GM12865 (cell line): ENCODE results near the gene OLFM4.

Experiments used
- DNase-seq: peaks from one replicate; pipeline ENCODE4 v3.0.0; 2010; ENCODE audit warnings: low read depth
- H3K4me3 ChIP-seq: 2 replicates; pipeline ENCODE4 v1.5.1; 2011; ENCODE audit warnings: mild to moderate bottlenecking, low read depth, low read length, control low read depth
- CTCF ChIP-seq: IDR thresholded peaks from 2 replicates; pipeline ENCODE4 v1.5.1; 2011; ENCODE audit warnings: low read length, control low read depth, low read depth, inconsistent platforms; ENCODE audit not compliant: insufficient read depth; ENCODE audit errors: missing control alignments

The OLFM4 gene

GRCh38 chr13:52992110-52992509, 36.5 kb upstream of the OLFM4 start:
- no peak for DNase-seq
- H3K4me3 ChIP-seq: no peak overlapping the region
- TF ChIP-seq CTCF: no peak

GRCh38 chr13:52994051-52994450, 34.6 kb upstream of the OLFM4 start:
- TF ChIP-seq CTCF: no peak
- H3K4me3 ChIP-seq: no peak overlapping the region
- DNase-seq: no peak

GRCh38 chr13:52994865-52995264, 33.7 kb upstream of the OLFM4 start:
- H3K4me3 ChIP-seq: no peak overlapping the region
- TF ChIP-seq CTCF: no peak
- DNase-seq: no peak

- TF ChIP-seq CTCF: no peak
Measured at GRCh38 chr13:52995946-52996345, 32.7 kb upstream of the OLFM4 start.

GRCh38 chr13:52997951-52998876, 30.4 kb upstream of the OLFM4 start:
- no peak for DNase-seq
- TF ChIP-seq CTCF: no peak
- H3K4me3 ChIP-seq: no peak overlapping the region

More at GRCh38 chr13:52995946-52996345, 32.7 kb upstream of the OLFM4 start:
- no peak overlapping the region for H3K4me3 ChIP-seq
- DNase-seq: no peak

GRCh38 chr13:52999093-52999696, 29.4 kb upstream of the OLFM4 start:
- TF ChIP-seq CTCF: no peak
- H3K4me3 ChIP-seq: no peak overlapping the region
- no peak for DNase-seq
